ENCODE results near the gene AARS1.
"Not testable (repeated sequence)": the region's sequence is repeated elsewhere in the genome, so short reads cannot be mapped to it uniquely, and the experiment has no call there.

Gene AARS1

GRCh38 chr16:70226024-70226423 lies 63.3 kb downstream of the AARS1 start:
- not testable (repeated sequence) for DNase-seq (ENCODE audit: low read depth in 4 of 4, low spot score in 1 of 4)

GRCh38 chr16:70225430-70225829 lies 63.9 kb downstream of the AARS1 start:
- not testable (repeated sequence) for DNase-seq (ENCODE audit: low read depth in 4 of 4, low spot score in 1 of 4)

GRCh38 chr16:70224645-70225044 lies 64.7 kb downstream of the AARS1 start:
- DNase-seq (ENCODE audit: low read depth in 4 of 4, low spot score in 1 of 4) = not testable (repeated sequence)

GRCh38 chr16:70223971-70224513 lies 65.3 kb downstream of the AARS1 start:
- DNase-seq (ENCODE audit: low read depth in 4 of 4, low spot score in 1 of 4) = not testable (repeated sequence)

- DNase-seq (ENCODE audit: low read depth in 4 of 4, low spot score in 1 of 4) = not testable (repeated sequence)
Observed at GRCh38 chr16:70223216-70223615, 66.1 kb downstream of the AARS1 start.

- DNase-seq (ENCODE audit: low read depth in 4 of 4, low spot score in 1 of 4) = not testable (repeated sequence)
Observed at GRCh38 chr16:70222574-70222973, 66.7 kb downstream of the AARS1 start.

- DNase-seq (ENCODE audit: low read depth in 4 of 4, low spot score in 1 of 4) = not testable (repeated sequence)
Observed at GRCh38 chr16:70218586-70218985, 70.7 kb downstream of the AARS1 start.

GRCh38 chr16:70206382-70206781 lies 82.9 kb downstream of the AARS1 start:
- not testable (repeated sequence) for DNase-seq (ENCODE audit: low read depth in 4 of 4, low spot score in 1 of 4)

GRCh38 chr16:70204668-70205405 lies 84.5 kb downstream of the AARS1 start:
- not testable (repeated sequence) for DNase-seq (ENCODE audit: low read depth in 4 of 4, low spot score in 1 of 4)

GRCh38 chr16:70204010-70204409 lies 85.3 kb downstream of the AARS1 start:
- DNase-seq (ENCODE audit: low read depth in 4 of 4, low spot score in 1 of 4) = not testable (repeated sequence)

GRCh38 chr16:70203508-70203907 lies 85.8 kb downstream of the AARS1 start:
- DNase-seq (ENCODE audit: low read depth in 4 of 4, low spot score in 1 of 4) = not testable (repeated sequence)

Measured in stimulated activated CD4-positive, alpha-beta T cell treated with anti-CD3 and anti-CD28 coated beads, Interleukin-1b, Interleukin-23, amount 100 ng/mL, for 24 hours (primary cell).